Measurements from ENCODE around the gene LCA5.

The LCA5 gene

DNA sequence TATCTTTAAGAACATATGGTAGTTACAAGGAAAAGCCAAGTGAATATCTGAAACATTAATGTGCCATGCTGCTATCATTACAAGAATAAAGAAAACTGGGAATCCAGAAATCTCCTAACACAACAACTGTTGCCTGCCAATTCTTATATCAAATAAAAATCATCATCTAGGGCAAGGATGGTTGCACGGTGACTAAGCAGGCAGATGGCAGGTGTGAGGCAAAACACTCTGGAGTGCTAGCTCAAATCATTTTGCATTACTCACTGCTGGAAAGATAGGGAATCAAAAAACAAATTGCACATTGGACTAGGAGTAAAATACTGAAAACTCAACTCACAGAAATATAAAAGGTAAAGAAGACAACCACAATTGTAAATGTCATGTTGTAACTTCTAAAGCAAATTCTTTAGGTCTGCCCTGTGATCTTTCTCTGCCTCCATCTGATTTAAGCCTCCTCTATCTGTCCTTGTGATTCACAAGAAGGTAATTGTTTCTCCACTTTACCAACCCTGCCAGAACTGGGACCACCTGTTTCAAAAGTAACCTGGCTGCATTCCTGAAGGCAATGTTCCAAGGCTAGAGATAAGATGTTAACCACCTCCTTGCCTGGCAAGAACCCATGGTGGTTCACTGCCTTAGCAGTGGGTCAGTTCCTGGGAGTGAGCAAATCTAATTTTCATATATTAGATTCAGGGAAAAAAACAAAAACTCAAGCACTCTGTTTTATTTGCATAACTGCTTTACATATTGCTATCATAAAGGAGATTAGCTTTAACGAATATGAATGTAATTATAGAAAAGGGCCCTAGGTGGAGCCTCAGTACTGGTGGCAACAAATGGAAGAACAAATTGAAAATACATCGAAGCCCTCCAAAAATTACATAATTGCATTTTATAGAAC is 33.1 kb upstream of the LCA5 start:
- Histone ChIP-seq H2AFZ (ENCODE audit: low read length) (no peak overlapping the region), H3K9ac (ENCODE audit: low read length) (no peak overlapping the region), H3K4me3 (ENCODE audit: low read length) (peak overlapping the region; percentile 3; the same call in 1 of the 2 replicates), H3K9me2 (replicated peaks; ENCODE audit: insufficient read depth, low read length) (no peaks in the 10 kb centered on the region), H3K27ac (ENCODE audit: low read length) (no peak overlapping the region), H4K20me1 (ENCODE audit: insufficient read depth, low read length) (no peaks in the 10 kb centered on the region), H3K27me3 (replicated peaks; ENCODE audit: insufficient read depth, low read length) (no peaks in the 10 kb centered on the region), H3K36me3 (replicated peaks; ENCODE audit: insufficient read depth, low read length) (no peaks in the 10 kb centered on the region), H3K9me3 (replicated peaks; ENCODE audit: insufficient read depth, low read length) (no peaks in the 10 kb centered on the region), H3F3A (ENCODE audit: insufficient read depth, low read length) (no peaks in the 10 kb centered on the region), H3K4me1 (ENCODE audit: low read length) (peaks cover 10% of the 10 kb centered on the region), H3K79me2 (ENCODE audit: low read length) (no peaks in the 10 kb centered on the region), H3K4me2 (ENCODE audit: low read depth, low read length) (0 out of 2 replicates have a peak overlapping the region, but pooled peaks have one; percentile 7)
- peak; percentile 60 for DNase-seq
- TF ChIP-seq, protein P1, sequence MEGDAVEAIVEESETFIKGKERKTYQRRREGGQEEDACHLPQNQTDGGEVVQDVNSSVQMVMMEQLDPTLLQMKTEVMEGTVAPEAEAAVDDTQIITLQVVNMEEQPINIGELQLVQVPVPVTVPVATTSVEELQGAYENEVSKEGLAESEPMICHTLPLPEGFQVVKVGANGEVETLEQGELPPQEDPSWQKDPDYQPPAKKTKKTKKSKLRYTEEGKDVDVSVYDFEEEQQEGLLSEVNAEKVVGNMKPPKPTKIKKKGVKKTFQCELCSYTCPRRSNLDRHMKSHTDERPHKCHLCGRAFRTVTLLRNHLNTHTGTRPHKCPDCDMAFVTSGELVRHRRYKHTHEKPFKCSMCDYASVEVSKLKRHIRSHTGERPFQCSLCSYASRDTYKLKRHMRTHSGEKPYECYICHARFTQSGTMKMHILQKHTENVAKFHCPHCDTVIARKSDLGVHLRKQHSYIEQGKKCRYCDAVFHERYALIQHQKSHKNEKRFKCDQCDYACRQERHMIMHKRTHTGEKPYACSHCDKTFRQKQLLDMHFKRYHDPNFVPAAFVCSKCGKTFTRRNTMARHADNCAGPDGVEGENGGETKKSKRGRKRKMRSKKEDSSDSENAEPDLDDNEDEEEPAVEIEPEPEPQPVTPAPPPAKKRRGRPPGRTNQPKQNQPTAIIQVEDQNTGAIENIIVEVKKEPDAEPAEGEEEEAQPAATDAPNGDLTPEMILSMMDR (IDR thresholded peaks at IDR 0.05; ENCODE audit: low read length): peak; percentile 80
- no peak for TF ChIP-seq EZH2 (optimal IDR thresholded peaks at IDR 0.05; ENCODE audit: low read depth, low read length)
- TF ChIP-seq EZH2phosphoT487 (IDR thresholded peaks at IDR 0.05; ENCODE audit: low read length): no peak

DNA sequence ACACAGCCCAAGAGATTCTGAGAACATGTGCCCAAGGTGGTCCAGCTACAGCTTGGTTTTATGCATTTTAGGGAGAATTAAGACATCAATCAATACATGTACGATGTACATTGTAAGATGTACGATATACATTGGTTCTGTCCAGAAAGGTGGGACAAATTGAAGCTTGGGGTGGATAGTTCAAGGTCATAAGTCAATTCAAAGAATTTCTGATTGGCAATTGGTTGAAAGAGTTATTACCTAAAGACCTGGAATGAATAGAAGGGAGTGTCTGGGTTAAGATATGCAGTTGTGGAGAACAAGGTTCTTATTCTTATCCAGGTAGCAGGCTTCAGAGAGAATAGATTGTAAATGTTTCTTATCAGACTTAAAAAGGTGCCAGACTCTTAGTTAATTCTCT is 31.8 kb upstream of the LCA5 start:
- no peak for DNase-seq
- H3K9me3 ChIP-seq (replicated peaks; ENCODE audit: insufficient read depth, low read length): no peaks in the 10 kb centered on the region
- H3K9me2 ChIP-seq (replicated peaks; ENCODE audit: insufficient read depth, low read length): no peaks in the 10 kb centered on the region
- H4K20me1 ChIP-seq (ENCODE audit: insufficient read depth, low read length): no peaks in the 10 kb centered on the region
- H3K27ac ChIP-seq (ENCODE audit: low read length): no peak overlapping the region
- H3K4me3 ChIP-seq (ENCODE audit: low read length): no peak overlapping the region
- H3K9ac ChIP-seq (ENCODE audit: low read length): no peak overlapping the region
- H3K36me3 ChIP-seq (replicated peaks; ENCODE audit: insufficient read depth, low read length): no peaks in the 10 kb centered on the region
- TF ChIP-seq EZH2phosphoT487 (IDR thresholded peaks at IDR 0.05; ENCODE audit: low read length): no peak
- TF ChIP-seq, protein P1 (IDR thresholded peaks at IDR 0.05; ENCODE audit: low read length): no peak
- TF ChIP-seq EZH2 (optimal IDR thresholded peaks at IDR 0.05; ENCODE audit: low read depth, low read length): no peak
- H3K27me3 ChIP-seq (replicated peaks; ENCODE audit: insufficient read depth, low read length): no peaks in the 10 kb centered on the region
- H3K79me2 ChIP-seq (ENCODE audit: low read length): no peaks in the 10 kb centered on the region
- no peaks in the 10 kb centered on the region for H3F3A ChIP-seq (ENCODE audit: insufficient read depth, low read length)
- H3K4me2 ChIP-seq (ENCODE audit: low read depth, low read length): no peak overlapping the region
- H3K4me1 ChIP-seq (ENCODE audit: low read length): peaks cover 10% of the 10 kb centered on the region
- H2AFZ ChIP-seq (ENCODE audit: low read length): no peak overlapping the region

DNA sequence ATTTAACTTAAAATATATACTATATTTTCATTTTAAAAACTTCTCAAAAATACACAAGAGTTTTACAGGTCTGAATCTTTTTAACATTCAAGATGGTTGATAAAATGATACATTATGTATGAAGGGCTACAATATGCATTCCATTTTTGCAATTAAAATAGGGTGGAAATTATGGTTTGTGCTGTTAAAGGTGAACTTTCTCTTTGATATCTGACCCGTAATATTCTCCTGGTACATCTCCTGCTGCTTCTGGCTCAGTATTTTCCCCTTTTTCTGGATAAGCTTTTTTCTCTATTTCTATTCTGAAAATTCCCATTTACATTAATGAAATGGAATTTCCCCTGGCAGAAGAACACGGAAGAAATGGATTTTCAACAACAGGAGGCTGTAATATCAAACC is 27.4 kb upstream of the LCA5 start:
- Histone ChIP-seq H3K4me1 (ENCODE audit: low read length) (peaks cover 6% of the 10 kb centered on the region; the same call in 1 of the 2 replicates), H4K20me1 (ENCODE audit: insufficient read depth, low read length) (no peaks in the 10 kb centered on the region), H3K27me3 (replicated peaks; ENCODE audit: insufficient read depth, low read length) (no peaks in the 10 kb centered on the region), H3K9me3 (replicated peaks; ENCODE audit: insufficient read depth, low read length) (no peaks in the 10 kb centered on the region), H3K9ac (ENCODE audit: low read length) (no peak overlapping the region), H3K4me3 (ENCODE audit: low read length) (no peak overlapping the region), H3K36me3 (replicated peaks; ENCODE audit: insufficient read depth, low read length) (no peaks in the 10 kb centered on the region), H3K9me2 (replicated peaks; ENCODE audit: insufficient read depth, low read length) (no peaks in the 10 kb centered on the region), H3K4me2 (ENCODE audit: low read depth, low read length) (no peak overlapping the region), H3F3A (ENCODE audit: insufficient read depth, low read length) (no peaks in the 10 kb centered on the region), H3K79me2 (ENCODE audit: low read length) (no peaks in the 10 kb centered on the region), H2AFZ (ENCODE audit: low read length) (no peak overlapping the region), H3K27ac (ENCODE audit: low read length) (no peak overlapping the region)
- TF ChIP-seq EZH2phosphoT487 (IDR thresholded peaks at IDR 0.05; ENCODE audit: low read length): no peak
- TF ChIP-seq, protein P1 (IDR thresholded peaks at IDR 0.05; ENCODE audit: low read length): no peak
- no peak for TF ChIP-seq EZH2 (optimal IDR thresholded peaks at IDR 0.05; ENCODE audit: low read depth, low read length)
- DNase-seq: no peak

Measured in MM.1S (cell line).